ENCODE results near the gene FGGY.
"Not testable (repeated sequence)": the region's sequence is repeated elsewhere in the genome, so short reads cannot be mapped to it uniquely, and the experiment has no call there.

FGGY gene, protein sequence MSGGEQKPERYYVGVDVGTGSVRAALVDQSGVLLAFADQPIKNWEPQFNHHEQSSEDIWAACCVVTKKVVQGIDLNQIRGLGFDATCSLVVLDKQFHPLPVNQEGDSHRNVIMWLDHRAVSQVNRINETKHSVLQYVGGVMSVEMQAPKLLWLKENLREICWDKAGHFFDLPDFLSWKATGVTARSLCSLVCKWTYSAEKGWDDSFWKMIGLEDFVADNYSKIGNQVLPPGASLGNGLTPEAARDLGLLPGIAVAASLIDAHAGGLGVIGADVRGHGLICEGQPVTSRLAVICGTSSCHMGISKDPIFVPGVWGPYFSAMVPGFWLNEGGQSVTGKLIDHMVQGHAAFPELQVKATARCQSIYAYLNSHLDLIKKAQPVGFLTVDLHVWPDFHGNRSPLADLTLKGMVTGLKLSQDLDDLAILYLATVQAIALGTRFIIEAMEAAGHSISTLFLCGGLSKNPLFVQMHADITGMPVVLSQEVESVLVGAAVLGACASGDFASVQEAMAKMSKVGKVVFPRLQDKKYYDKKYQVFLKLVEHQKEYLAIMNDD
- total RNA-seq = 3.8 to 13.1 reads per million in 2 experiments

DNA sequence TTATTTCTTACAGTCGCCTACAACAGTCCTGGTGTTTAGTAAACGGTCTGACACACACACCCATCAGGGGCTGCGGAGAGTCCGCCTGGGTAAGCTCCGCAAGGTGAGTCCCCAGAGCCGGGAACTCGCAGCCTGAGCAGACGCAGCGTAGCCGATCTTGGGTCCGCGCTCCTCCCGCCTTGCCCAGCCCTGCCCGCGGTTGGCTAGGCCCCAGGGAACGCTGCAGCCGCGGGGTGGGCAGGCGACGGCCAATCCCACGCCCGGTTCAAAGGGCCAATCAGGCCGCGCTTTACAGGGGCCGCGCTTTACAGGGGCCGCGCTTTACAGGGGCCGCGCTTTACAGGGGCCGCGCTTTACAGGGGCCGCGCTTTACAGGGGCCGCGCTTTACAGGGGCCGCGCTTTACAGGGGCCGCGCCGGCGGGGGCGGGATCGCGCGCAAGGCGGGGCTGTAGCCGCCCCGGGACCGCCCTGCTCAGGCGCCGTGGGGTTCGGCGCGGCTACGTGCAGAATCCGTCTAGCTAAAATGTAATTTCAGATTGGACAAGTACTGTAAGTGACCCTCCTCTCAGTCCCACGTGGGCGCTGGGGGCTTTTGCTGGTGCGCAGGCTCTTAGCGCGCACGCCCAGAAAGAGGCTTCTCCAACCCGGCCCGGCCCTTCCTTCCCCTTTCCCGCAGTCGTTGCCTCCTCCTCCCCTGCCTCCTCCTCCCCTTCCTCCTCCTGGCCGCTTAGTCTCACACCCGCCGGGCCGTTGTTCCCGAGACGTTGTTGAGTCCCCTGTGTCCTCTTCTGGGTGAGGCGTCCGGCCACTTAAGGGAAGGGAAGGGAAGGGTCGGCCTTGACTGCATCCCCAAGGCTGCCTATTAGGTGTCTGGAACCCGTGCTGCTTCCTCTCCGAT is at the start of gene FGGY:
Gene FGGY (plus strand): TSS at position 737 of the 899 bp plus-strand sequence. CDS start 24,456 bp downstream, outside the sequence.
- peak; percentile 53 for DNase-seq (ENCODE audit: low read depth)

DNA sequence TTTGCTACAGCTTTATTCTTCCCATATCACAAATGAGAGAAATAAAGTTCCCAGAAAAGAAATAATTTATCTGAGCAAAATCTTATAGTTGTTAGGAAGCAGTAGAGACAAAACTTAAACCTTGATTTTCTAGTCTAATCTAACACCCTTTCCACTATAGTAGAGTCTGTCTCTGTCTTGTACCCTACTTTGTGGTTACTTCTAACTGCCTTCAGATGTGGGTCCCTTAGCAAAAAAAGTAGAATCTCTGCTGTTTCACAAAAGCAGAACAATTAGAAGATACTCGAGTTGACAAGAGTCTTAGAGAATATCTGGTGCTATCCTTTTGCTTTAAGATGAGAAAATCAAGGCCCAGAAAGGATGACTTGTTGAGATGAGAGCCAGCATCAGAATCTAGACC is 48.1 kb upstream of the FGGY start:
- DNase-seq (ENCODE audit: low read depth) = no peak

DNA sequence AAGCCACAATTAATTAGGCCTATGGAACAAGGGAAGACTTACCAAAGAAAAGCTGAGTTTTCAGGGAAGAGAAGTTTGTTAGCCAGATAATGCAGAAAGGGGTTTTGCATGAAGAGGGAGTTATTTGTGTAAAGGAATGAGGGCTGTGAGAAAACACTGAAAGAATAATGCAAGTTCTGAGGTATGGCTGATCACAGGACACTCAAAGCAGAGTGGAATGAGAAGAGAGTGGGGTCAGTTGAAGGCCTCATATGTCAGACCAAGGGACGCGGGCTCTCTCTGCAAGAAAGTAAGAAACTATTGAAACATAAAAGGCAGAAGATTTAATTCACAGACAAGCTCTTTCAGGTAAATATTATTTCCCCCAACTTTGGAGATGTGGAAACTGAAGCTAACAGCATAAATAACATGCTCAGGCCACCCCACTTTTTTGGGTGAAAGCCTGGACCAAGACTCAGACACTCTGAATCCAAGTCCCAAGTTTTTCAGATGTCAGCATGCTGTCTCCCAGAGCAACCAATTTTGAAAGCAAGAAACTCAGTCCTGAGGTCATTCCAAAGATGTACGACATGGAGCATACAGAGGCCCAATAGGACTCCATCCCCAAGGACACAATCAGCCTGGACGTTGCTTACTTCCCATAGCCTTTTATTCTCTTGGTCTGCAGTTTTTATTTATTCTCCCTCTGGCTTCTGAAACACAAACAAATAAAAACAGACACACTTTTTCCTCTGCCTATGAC is 47.3 kb upstream of the FGGY start:
- no peak for DNase-seq (ENCODE audit: low read depth)

DNA sequence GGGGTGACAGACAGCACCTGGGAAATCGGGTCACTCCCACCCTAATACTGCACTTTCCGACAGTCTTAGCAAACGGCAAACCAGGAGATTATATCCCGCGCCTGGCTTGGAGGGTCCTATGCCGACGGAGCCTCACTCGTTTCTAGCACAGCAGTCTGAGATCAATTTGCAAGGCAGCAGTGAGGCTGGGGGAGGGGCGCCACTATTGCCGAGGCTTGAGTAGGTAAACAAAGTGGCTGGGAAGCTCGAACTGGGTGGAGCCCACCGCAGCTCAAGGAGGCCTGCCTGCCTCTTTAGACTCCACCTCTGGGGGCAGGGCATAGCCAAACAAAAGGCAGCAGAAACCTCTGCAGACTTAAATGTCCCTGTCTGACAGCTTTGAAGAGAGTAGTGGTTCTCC is 45.8 kb upstream of the FGGY start:
- not testable (repeated sequence) for DNase-seq (ENCODE audit: low read depth)

DNA sequence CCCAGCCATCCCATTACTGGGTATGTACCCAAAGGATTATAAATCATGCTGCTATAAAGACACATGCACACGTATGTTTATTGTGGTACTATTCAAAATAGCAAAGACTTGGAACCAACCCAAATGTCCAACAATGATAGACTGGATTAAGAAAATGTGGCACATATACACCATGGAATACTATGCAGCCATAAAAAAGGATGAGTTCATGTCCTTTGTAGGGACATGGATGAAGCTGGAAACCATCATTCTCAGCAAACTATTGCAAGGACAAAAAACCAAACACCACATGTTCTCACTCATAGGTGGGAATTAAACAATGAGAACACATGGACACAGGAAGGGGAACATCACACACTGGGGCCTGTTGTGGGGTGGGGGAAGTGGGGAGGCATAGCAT is 40.5 kb upstream of the FGGY start:
- not testable (repeated sequence) for DNase-seq (ENCODE audit: low read depth)

DNA sequence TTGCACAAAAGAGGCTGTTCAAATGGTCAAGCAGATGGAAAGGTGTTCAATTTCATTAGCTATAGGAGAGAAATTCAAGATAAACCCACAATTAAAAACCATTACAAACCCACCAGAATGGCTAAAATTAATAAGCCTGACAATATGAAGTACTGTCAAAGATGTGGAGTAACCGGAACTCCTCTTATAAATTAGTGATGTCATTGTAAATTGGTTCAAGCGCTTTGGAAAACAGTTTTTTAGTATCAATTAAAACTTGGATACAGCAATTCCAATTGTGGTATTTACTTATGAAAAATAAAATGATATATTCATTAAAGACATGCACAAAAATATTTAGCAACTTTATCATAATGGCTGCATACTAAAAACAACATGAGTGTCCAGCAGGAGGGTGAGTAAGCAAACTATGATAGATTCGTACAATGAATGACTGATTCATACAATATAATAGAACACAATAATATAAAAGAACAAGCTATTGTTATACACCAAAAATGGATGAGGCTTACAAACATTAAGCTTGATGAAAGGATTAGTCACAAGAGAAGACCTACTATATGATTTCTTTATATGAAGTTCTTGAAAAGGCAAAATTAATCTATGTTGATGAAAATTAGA is 38.4 kb upstream of the FGGY start:
- no peak for DNase-seq (ENCODE audit: low read depth)

DNA sequence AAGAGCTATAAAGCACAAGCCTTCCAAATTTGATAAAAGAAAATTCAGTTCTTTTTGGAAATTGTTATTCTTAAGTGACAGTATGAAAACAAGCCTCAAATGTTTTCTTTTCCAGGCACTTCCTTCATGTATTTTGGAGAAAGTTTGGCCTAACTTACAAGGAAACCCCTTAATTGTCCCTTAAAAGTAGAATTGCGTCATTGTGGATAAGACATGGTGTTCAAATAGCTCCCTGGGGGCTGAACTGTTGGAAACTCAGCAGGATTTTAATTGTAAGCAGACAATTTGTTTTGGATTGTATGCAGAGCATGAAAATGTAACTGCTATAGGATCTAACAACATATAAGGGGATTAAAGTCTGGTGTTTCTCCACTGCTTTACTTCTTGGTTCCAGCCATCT is 35.4 kb upstream of the FGGY start:
- no peak for DNase-seq (ENCODE audit: low read depth)

DNA sequence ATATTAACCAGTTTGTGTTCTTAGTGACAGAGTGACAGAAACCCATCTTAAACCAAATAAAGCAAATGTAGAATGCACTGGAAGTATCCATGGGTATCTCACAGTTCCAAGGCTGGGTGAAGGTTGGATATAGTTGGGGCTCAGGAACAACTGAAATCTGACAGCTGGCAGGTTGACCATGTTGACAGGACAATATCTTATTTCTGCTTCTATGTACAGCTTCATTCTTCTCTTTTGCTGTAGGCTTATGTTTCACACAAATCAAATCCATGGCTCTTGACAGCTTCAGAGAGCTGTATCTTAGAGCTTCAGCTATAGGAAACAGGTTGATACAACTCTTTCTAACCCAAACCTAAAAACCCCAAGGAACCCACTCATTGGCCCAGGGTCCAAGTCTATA is 34.3 kb upstream of the FGGY start:
- no peak for DNase-seq (ENCODE audit: low read depth)

DNA sequence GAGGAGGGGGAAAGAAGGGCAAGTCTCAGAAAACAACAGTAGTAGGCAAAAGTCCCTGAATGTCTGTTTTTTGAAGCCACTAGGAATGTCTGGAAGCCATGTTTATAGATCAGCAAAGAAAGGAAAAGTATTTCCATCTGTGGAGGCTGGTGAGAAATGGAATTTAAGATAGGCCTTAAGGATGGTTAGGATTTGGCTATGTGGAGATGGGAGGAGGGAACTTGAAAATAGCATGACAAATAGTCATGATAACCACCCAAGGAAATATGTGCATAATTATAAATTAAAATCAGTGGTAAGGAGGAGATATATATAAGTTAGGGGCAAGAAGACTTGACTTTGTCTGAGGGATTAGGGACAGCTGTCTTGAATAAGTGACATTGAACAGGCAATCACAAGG is 33.8 kb upstream of the FGGY start:
- no peak for DNase-seq (ENCODE audit: low read depth)

DNA sequence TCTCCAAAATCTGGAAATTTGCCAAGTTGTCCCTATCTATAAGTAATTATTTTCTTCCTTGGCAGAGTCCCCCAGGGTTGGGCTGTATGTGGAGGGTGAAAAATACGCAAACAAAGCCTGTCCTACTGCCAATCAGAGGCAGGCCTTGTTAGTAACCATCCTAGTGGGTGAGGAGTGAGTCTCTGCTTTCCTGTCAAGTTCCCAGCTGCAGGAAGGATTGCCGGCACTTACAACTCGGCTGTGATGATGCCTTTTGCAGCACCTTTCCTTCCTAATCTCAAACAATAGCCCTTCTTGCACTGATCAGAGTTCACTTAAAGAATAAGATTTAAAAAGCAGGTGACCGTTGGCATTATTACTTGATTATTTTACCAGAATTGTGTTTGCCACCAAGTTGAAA is 31.3 kb upstream of the FGGY start:
- no peak for DNase-seq (ENCODE audit: low read depth)

DNA sequence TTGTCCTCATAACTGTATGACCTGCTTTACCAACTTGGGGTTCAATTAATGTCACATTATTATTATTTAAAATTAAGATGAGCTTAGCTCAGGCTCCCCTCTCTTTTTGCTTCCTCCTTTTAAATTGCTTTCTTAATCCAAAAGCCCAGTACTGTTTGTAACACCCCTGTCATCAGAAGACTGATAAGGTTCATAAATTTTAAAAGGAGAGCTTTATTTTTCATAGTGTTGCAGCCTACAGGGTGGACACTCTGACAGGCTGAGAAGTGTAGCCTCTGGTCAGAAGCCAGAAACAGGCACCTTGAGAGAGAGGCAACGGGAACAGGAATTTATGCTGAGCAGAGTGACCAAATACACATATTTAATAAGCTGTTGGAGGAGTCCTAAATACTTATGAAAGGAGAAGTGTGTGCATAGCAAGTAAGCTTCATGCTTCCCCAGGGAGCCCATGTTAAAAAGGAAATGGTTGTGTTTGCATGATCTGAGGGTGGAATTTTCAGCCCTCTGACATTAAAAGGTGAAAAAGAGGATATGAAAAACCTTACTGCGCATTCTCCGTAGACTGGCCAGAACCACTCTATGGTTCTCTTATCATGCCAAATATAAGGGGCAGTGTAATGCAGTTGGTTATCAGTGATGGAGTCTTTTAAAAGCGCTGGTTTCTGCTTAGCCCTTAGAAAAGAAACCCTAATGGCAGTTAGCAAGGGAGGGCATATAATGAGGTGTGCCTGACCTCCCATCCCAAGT is 30.5 kb upstream of the FGGY start:
- DNase-seq (ENCODE audit: low read depth) = no peak

DNA sequence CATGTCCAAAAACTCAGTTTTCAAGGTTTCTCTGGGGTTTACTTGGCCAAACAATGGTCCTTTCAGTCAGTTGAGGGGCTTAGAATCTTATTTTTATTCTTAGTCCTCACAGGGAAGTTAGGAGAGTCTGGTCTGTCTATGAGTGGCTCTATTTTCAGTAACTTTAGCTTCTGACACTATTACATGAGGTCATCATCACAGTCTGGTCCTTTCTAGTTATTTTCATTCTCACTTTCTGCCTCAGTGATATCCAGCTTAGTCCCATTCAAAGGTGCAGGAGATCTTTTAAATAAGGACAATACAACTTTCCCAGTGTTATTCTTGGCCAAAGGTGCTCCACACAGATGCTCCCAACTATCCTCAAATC is 30.0 kb upstream of the FGGY start:
- no peak for DNase-seq (ENCODE audit: low read depth)

DNA sequence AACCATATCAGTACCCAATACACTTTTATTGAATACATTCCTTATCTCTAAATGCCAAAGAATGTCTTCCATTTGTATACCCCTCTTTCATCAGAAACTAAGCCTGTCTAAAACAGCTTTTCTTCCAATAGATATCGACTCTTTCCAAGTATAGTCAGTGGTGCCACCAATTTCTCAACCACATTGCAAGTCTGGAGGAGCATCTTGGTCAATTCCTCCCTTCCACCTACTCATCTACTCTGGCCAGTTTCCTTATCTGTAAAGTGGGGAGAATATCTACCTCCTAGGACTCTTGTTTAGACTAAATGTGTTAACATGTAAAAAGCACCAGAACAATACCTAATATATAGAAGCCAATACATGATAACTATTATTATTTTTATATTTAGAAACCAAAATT is 28.5 kb upstream of the FGGY start:
- DNase-seq (ENCODE audit: low read depth) = no peak

DNA sequence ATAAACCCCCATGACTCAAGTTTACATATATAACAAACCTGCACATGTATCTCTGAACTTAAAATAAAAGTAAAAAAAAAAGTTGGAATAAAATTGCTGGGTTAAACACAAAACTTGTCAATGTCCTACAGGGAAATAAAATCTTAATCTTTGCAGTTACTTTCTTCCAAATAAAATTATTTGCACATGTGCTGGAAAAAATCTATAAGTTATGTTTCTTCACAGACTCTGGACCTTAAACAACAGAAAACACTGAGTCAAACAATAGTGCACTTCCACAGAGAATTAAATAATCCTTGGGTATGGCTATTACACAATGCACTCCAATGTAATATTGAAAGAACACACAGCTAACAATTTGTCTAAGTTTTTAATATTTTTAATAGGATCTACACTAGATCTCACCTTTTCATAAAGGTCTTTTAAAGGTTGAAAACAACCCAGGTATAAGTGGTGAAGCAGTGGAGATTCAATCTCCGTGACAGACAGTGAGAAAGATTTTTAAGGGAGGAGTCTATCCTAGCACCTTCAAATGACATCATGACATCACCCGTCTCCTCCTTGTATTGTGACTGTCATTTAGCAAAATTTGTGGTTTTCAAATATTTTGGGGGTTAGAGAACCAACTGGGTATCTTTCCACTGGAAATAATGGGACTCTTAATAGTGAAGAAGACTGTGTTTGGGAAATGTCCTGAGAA is 25.2 kb upstream of the FGGY start:
- DNase-seq (ENCODE audit: low read depth) = no peak

DNA sequence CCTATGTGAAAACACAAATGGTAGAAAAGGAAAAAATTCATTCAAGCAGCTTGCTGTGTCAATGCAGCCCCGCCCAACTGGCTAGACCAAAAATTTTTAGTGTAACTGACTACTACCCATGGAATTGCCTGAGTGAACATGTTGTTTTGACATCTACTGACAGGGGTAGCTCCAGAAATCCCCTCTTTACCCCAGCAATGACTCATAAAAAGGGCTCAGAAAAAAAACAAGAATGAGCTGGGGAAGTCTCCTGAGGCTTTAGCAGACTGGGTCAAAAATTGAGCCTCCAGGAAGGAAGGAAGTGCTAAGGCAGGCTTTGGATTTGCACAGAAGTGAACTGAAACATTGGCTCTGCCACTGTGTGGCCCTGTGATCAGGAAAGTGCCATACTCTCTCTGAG is 24.4 kb upstream of the FGGY start:
- no peak for DNase-seq (ENCODE audit: low read depth)

DNA sequence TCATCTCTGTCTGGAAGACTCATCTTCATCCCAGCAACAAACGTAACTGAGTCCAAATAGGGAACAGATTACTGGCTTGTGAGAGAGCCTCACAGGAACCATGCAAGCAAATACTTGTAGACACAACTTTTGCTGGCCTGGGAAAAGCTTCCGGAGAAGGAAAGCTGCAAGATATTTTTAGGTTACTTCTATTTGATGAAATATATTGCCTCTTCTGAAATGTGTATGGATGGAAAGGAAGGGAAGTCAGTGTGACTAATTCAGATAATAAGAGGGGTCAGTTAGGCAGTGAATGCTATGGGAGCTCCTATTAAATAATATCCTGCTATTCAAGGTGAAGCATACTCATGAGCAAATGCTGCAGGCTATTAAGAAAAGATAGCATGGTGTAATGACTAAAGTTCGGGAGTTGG is 20.4 kb upstream of the FGGY start:
- DNase-seq (ENCODE audit: low read depth) = no peak

DNA sequence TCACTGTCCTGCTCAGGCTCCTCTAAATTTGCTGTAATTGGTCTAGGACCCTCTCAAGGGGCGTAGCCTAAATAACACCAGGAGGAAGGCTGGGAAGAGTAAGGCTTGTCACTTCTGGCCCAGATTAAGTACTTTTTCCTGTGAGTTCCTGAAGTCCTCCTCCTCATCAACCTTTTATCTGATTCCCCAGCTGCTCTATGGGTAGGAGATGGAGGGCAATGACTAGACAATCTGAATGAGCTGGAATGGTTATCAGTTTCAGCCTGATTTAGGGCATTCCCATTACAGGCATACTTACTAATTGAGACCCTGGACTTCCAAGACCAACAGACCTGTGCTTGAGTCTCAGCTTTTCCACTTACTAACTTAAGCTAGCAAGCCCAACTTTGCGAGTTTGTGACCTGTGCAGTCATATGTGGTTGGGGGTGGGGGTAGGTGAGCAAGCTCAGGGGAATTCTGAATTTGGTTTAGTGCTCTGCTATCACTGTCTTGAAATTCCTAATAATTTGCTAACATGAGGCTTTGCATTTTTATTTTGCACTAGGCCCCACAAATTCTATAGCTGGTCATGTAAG is 18.0 kb upstream of the FGGY start:
- no peak for DNase-seq (ENCODE audit: low read depth)

DNA sequence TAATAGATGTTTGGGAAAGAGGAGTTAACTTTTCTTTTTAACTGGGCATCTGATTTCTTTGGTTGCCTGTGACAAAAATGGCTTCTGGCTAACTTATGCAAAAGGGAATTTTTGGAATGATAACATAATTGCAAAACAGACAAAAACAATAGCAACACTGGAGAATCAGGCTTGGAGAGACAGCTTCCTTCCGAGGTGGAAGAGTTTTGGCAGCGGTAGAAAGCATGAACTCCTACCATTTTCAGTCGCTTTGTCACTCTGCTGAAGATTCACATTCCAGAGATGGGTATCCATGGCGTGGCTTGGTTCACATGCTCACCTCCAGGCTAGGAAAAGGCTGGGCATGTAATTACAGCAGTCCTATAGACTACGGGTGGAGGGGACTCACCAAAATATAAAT is 17.2 kb upstream of the FGGY start:
- DNase-seq (ENCODE audit: low read depth) = no peak

DNA sequence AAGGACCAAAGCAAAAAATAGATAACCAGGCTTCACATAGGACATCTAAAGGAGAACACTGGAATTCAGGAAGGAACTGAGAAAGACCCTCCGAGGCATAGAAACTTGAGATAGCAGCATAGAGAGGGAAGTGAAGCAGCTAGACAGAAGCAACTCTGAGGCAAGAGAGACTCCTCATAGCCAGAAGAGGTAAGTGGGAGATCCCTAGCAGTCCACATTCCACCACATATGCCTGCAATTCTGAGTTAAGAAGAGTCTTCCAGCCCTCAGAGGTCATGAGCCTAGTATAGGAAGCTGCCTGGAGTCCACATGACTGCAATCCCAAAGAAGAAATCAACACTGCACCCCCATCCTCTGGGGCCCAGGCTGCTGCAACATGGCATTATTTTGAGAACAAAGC is 13.9 kb upstream of the FGGY start:
- no peak for DNase-seq (ENCODE audit: low read depth)

DNA sequence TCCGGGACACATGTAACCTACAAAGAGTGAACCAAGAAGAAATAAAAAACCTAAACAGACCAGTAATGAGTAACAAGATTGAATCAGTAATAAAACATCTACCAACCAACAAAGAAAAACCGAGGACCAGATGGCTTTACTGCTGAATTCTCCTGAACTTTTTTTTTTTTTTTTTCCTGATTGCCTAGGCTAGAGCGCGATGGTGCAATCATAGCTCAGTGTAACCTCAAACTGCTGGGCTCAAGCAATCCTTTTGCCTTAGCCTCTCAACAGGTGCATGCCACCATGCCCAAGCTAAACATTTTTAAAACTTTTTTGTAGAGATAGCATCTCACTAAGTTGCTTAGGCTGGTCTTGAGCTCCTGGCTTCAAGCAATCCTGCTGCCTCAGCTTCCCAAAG is 11.2 kb upstream of the FGGY start:
- no peak for DNase-seq (ENCODE audit: low read depth)
